GM23338 (cell line): ENCODE data around the gene DHRS3. TPM values are rescaled to one million over a fixed set of nuclear protein-coding genes. Genes with fewer than 3 reads are reported as not detected.

Experiments
- ATAC-seq: fragments of 200-7000 bp; cut with Tn5 transposase; 3 replicates; pipeline ENCODE4 v1.9.1; 2020
- DNase-seq: peaks from one replicate; pipeline ENCODE4 v3.0.0-alpha.2; 2015; ENCODE audit warnings: low spot score
- H2AFZ ChIP-seq: fragments of 200-600 bp; sonication (generic); 2 replicates; pipeline ENCODE4 v1.8.0; 2016; ENCODE audit warnings: antibody characterized with exemption, mild to moderate bottlenecking, moderate library complexity
- H3F3A ChIP-seq: fragments of 200-600 bp; sonication (generic); replicated peaks from 2 replicates; pipeline ENCODE4 v1.8.0; 2017; ENCODE audit warnings: antibody characterized with exemption, mixed run types, low read depth
- H3K27ac ChIP-seq: fragments of 200-600 bp; sonication (generic); 2 replicates; pipeline ENCODE4 v1.6.1; 2016; ENCODE audit warnings: low read depth
- H3K27me3 ChIP-seq: fragments of 200-600 bp; sonication (generic); 2 replicates; pipeline ENCODE4 v1.8.0; 2016; ENCODE audit warnings: mild to moderate bottlenecking, mixed run types, moderate library complexity; ENCODE audit not compliant: insufficient read depth
- H3K36me3 ChIP-seq: fragments of 200-600 bp; sonication (generic); 2 replicates; pipeline ENCODE4 v1.8.0; 2016; ENCODE audit warnings: mild to moderate bottlenecking; ENCODE audit not compliant: insufficient read depth
- H3K4me1 ChIP-seq: fragments of 200-600 bp; sonication (generic); 2 replicates; pipeline ENCODE4 v1.8.0; 2016; ENCODE audit warnings: mild to moderate bottlenecking, moderate library complexity; ENCODE audit not compliant: insufficient read depth
- H3K4me2 ChIP-seq: fragments of 200-600 bp; sonication (generic); 2 replicates; pipeline ENCODE4 v1.7.1; 2017; ENCODE audit warnings: mixed run types
- H3K4me3 ChIP-seq: fragments of 200-600 bp; sonication (generic); 2 replicates; pipeline ENCODE4 v1.6.1; 2016; ENCODE audit warnings: mixed run types
- H3K79me2 ChIP-seq: fragments of 200-600 bp; sonication (generic); replicated peaks from 2 replicates; pipeline ENCODE4 v1.8.0; 2017; ENCODE audit warnings: mild to moderate bottlenecking; ENCODE audit not compliant: insufficient read depth
- H3K9me2 ChIP-seq: fragments of 200-600 bp; sonication (generic); 2 replicates; pipeline ENCODE4 v1.8.0; 2017; ENCODE audit not compliant: insufficient read depth
- H4K20me1 ChIP-seq: fragments of 200-600 bp; sonication (generic); replicated peaks from 2 replicates; pipeline ENCODE4 v1.8.0; 2017; ENCODE audit warnings: mild to moderate bottlenecking; ENCODE audit not compliant: insufficient read depth
- H3K27ac Mint-ChIP-seq: 2 replicates; pipeline ENCODE4 v1.8.0; 2020; ENCODE audit warnings: inconsistent platforms, mild to moderate bottlenecking, moderate library complexity, mixed read lengths
- H3K27me3 Mint-ChIP-seq: 3 replicates; pipeline ENCODE4 v1.8.0; 2022; ENCODE audit warnings: low read depth, mild to moderate bottlenecking, moderate library complexity, mixed read lengths, inconsistent platforms; ENCODE audit not compliant: insufficient read depth, poor library complexity
- H3K36me3 Mint-ChIP-seq: 3 replicates; pipeline ENCODE4 v1.8.0; 2021; ENCODE audit warnings: low read depth, mild to moderate bottlenecking, inconsistent platforms, moderate library complexity, mixed read lengths
- H3K4me1 Mint-ChIP-seq: 3 replicates; pipeline ENCODE4 v1.8.0; 2020; ENCODE audit warnings: mild to moderate bottlenecking, inconsistent platforms, mixed read lengths
- H3K4me3 Mint-ChIP-seq: 3 replicates; pipeline ENCODE4 v1.8.0; 2021; ENCODE audit warnings: moderate library complexity, mild to moderate bottlenecking, inconsistent platforms, mixed read lengths
- H3K9me3 Mint-ChIP-seq: 3 replicates; pipeline ENCODE4 v1.8.0; 2020; ENCODE audit warnings: moderate library complexity, mild to moderate bottlenecking, inconsistent platforms, mixed read lengths
- CTCF ChIP-seq, 2 experiments: fragments of 200-600 bp in 1 of 2; sonication (generic) in 1 of 2; conservative IDR thresholded peaks; 2 replicates each; pipeline versions ENCODE4 v1.5.1 to v1.6.1; 2016 to 2017; ENCODE audit warnings: antibody characterized with exemption in 2 of 2, low read depth in 2 of 2, mild to moderate bottlenecking in 2 of 2, moderate library complexity in 1 of 2
- ETS1 ChIP-seq: IDR thresholded peaks from 2 replicates; pipeline ENCODE4 v1.6.1; 2016; ENCODE audit warnings: antibody characterized with exemption
- EZH2 ChIP-seq: fragments of 200-600 bp; sonication (generic); IDR thresholded peaks from one replicate; pipeline ENCODE4 v1.8.0; 2017; ENCODE audit warnings: antibody characterized with exemption, mild to moderate bottlenecking, low read depth; ENCODE audit not compliant: unreplicated experiment
- EZH2phosphoT487 ChIP-seq: fragments of 200-600 bp; sonication (generic); IDR thresholded peaks from one replicate; pipeline ENCODE4 v1.8.1; 2018; ENCODE audit warnings: antibody characterized with exemption; ENCODE audit not compliant: unreplicated experiment
- JUNB ChIP-seq: IDR thresholded peaks from one replicate; pipeline ENCODE4 v1.6.1; 2016; ENCODE audit warnings: antibody characterized with exemption; ENCODE audit not compliant: unreplicated experiment
- NANOG ChIP-seq: IDR thresholded peaks from 2 replicates; pipeline ENCODE4 v1.6.1; 2016; ENCODE audit warnings: antibody characterized with exemption, borderline replicate concordance
- STAT1 ChIP-seq: IDR thresholded peaks from one replicate; pipeline ENCODE4 v1.6.1; 2016; ENCODE audit warnings: antibody characterized with exemption; ENCODE audit not compliant: unreplicated experiment
- ZNF331 ChIP-seq: fragments of 250-450 bp; sonication (Bioruptor Pico); IDR thresholded peaks from 2 replicates; pipeline ENCODE4 v1.5.0; 2020; ENCODE audit warnings: low read depth, mild to moderate bottlenecking, moderate library complexity
- ZNF462 ChIP-seq: fragments of 250-450 bp; sonication (Bioruptor Pico); IDR thresholded peaks from 2 replicates; pipeline ENCODE4 v1.5.0; 2020; ENCODE audit warnings: mild to moderate bottlenecking, moderate library complexity
- polyA plus RNA-seq: library from polyadenylated mRNA; unstranded; fragments of >200 nt; fragmentation: Nextera tagmentation; extraction: Ambion mirVana; gene quantifications from 2 replicates; pipeline ENCODE4 v1.2.1, GENCODE V29; 2016
- total RNA-seq: library from RNA; depleted of rRNA; stranded (reverse); fragments of >200 nt; shearing (Covaris generic); gene quantifications from 2 replicates; pipeline ENCODE4 v1.2.3, GENCODE V29; 2014

The DHRS3 gene
- total and polyA plus RNA-seq, 2 experiments from 2014 or later, result 21.0 to 26.0 TPM

GRCh38 chr1:12574757-12575139 is 43.3 kb downstream of the DHRS3 start:
- Histone ChIP-seq H2AFZ (no peak overlapping the region), H3K27ac (no peak overlapping the region), H3K4me2 (no peak overlapping the region), H3K27me3 (no peaks in the 10 kb centered on the region), H3K36me3 (0 out of 2 replicates have a peak, but pooled peaks cover 5% of the 10 kb centered on the region), H3K4me1 (no peaks in the 10 kb centered on the region), H3K4me3 (no peak overlapping the region), H3F3A (no peaks in the 10 kb centered on the region), H3K9me2 (no peaks in the 10 kb centered on the region), H4K20me1 (no peaks in the 10 kb centered on the region), H3K79me2 (no peaks in the 10 kb centered on the region)
- Mint-ChIP-seq H3K36me3 (peaks cover 27% of the 10 kb centered on the region), H3K27ac (no peak overlapping the region), H3K4me1 (no peaks in the 10 kb centered on the region), H3K4me3 (no peak overlapping the region), H3K9me3 (no peaks in the 10 kb centered on the region), H3K27me3 (peaks cover 8% of the 10 kb centered on the region)
- no peak for TF ChIP-seq EZH2
- TF ChIP-seq CTCF (conservative IDR thresholded peaks at IDR 0.05; ENCODE audit: low read depth in 2 of 2), result no peak
- ATAC-seq, result no peak
- DNase-seq, result no peak

- Histone ChIP-seq H3K4me2 (no peak overlapping the region), H3K9me2 (no peaks in the 10 kb centered on the region), H3K36me3 (0 out of 2 replicates have a peak, but pooled peaks cover 5% of the 10 kb centered on the region), H3K27me3 (no peaks in the 10 kb centered on the region), H3K27ac (no peak overlapping the region), H3K4me3 (no peak overlapping the region), H3K4me1 (no peaks in the 10 kb centered on the region), H3F3A (no peaks in the 10 kb centered on the region), H2AFZ (no peak overlapping the region), H4K20me1 (no peaks in the 10 kb centered on the region), H3K79me2 (no peaks in the 10 kb centered on the region)
- ATAC-seq (no peak), DNase-seq (no peak)
- Mint-ChIP-seq H3K4me3 (no peak overlapping the region), H3K9me3 (no peaks in the 10 kb centered on the region), H3K27me3 (peaks cover 7% of the 10 kb centered on the region), H3K27ac (no peak overlapping the region), H3K36me3 (peaks cover 27% of the 10 kb centered on the region), H3K4me1 (no peaks in the 10 kb centered on the region)
- TF ChIP-seq NANOG (no peak), EZH2phosphoT487 (no peak), ZNF331 (CRISPR knock-in tag) (no peak), ETS1 (no peak), JUNB (no peak), CTCF (conservative IDR thresholded peaks at IDR 0.05; ENCODE audit: low read depth in 2 of 2) (no peak), STAT1 (no peak), ZNF462 (no peak)
Observed at GRCh38 chr1:12573015-12573825, 44.8 kb downstream of the DHRS3 start.
